ENCODE measurements around the gene FGF18.

Gene FGF18

DNA sequence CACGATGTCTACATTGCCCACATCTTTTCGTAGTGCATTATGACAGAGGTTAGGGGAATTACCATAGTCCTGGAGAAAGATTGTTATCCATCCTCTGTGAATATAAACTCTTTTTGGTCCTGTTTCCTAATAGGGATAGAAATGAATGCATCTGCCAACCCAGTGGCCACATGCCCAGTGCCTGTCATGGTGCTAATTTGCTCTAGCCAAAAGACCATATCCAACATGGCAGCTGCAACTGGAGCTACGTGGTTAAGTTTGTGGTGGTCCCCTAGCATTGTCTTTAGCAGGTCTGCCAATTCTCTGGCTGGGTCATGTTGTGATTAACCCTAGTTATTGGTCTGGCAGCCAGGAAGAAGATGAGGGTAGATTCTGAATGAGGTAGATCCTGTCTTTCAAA is 87.5 kb downstream of the FGF18 start:
- no peak for DNase-seq

All from EL (cell line).